Gastroesophageal sphincter (tissue), 3 donors: ENCODE data around the gene IGFL2.

ENCODE experiments used
- POLR2A ChIP-seq, 2 donors: fragments of 450-650 bp; IDR thresholded peaks; one replicate each; pipeline ENCODE4 v1.6.1; 2017; ENCODE audit warnings: antibody characterized with exemption in 2 of 2, mild to moderate bottlenecking in 2 of 2, moderate library complexity in 1 of 2
- POLR2AphosphoS5 ChIP-seq: sonication (generic); formaldehyde crosslinking; IDR thresholded peaks from one replicate; pipeline ENCODE4 v1.6.1; 2017; ENCODE audit warnings: antibody characterized with exemption
- TF ChIP-seq, protein P1 (sequence below), 4 experiments: fragments of 200-600 bp in 2 of 4; fragments of 450-650 bp in 2 of 4; sonication (generic) in 1 of 4; IDR thresholded peaks; one replicate each; pipeline ENCODE4 v1.5.1; 2017 to 2019; ENCODE audit warnings: antibody characterized with exemption in 4 of 4, mild to moderate bottlenecking in 2 of 4, moderate library complexity in 2 of 4

DNA sequence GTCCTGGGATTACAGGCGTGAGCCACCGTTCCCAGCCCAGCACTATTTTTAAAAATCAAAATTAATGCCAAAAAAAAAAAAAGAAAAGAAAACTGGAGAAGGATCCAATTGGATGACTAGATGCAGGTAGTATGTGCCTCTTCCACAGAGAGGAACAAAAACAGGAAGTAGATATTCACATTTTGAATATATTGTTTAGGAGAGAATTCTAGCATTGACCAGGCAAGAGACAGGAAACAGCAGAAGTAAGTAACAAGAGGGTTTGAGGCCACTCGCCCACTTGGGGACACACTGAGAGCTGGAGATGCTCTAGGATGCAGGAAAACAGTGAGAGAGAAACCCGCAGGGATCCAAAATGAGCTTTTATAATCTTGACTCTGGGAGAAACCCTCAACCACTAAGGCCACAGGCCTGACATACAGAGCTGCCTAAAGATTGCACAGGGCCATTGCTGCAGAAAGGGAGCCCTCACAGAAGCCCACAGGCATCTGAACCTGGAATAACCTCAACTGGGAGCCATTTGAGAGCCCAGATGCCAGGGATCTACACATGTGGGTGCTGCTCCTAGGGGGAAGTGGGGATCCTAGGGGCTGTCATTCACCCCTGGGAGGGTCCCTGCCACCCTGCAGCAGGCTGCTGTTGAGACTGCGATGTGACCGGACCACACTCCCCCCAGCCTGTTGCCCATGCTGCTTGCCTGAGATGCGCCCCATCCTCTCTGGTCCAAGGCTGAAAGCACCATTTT lies 28.2 kb downstream of the IGFL2 start:
- TF ChIP-seq POLR2AphosphoS5 (no peak), POLR2A (IDR thresholded peaks at IDR 0.05) (no peak)
- TF ChIP-seq, protein P1, sequence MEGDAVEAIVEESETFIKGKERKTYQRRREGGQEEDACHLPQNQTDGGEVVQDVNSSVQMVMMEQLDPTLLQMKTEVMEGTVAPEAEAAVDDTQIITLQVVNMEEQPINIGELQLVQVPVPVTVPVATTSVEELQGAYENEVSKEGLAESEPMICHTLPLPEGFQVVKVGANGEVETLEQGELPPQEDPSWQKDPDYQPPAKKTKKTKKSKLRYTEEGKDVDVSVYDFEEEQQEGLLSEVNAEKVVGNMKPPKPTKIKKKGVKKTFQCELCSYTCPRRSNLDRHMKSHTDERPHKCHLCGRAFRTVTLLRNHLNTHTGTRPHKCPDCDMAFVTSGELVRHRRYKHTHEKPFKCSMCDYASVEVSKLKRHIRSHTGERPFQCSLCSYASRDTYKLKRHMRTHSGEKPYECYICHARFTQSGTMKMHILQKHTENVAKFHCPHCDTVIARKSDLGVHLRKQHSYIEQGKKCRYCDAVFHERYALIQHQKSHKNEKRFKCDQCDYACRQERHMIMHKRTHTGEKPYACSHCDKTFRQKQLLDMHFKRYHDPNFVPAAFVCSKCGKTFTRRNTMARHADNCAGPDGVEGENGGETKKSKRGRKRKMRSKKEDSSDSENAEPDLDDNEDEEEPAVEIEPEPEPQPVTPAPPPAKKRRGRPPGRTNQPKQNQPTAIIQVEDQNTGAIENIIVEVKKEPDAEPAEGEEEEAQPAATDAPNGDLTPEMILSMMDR (IDR thresholded peaks at IDR 0.05), result no peak
